Measurements from ENCODE around the gene CEP112. TPM values are rescaled to one million over a fixed set of nuclear protein-coding genes. Genes with fewer than 3 reads are reported as not detected.

CEP112 gene
- total and polyA plus RNA-seq, 2 donors (not counting 3 experiments of a cell fraction or from before 2014, with no cell fraction given): 1.5 to 25.3 TPM

DNA sequence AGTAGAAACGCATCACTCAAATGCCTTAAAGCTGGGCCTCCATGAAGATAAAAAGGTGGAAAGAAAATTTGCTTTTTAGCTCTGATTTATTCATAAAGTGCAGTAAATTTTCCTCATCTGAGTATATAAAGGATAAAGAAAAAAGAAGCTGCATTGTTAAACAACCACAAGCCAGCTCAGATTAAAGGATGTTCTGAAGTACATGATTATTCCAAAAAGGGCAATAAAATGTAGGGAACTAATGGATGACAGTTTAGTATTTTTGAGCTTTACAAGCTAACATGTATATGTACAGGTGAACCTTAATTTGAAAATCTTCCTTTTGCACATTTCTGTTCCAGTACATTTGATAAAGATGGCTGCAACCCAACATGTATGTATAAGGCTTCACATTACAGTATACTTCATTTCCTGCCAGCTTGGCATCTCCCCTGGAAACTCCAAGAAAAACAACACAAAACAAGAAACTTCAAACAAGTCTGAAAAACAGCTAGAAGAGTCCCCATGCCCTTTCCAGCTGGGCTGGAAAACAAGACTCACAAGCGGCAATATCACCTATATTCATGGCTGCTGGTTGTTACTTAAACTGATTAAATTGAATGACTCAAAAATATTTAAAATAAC lies 225.7 kb downstream of the CEP112 start:
- intact Hi-C loops (cut with micrococcal nuclease) (no loop called here), dilution Hi-C loops (cut with MboI; ENCODE audit: extremely low pct_ligation_motif_present, low sequenced_read_pairs) (no loop called here)
- Histone ChIP-seq H3K9me1 (replicated peaks; ENCODE audit: control insufficient read depth, extremely low read depth, insufficient read depth, low read length) (no peaks in the 10 kb centered on the region), H3K4me1 (ENCODE audit: control insufficient read depth, extremely low read depth, insufficient read depth, low read length) (no peaks in the 10 kb centered on the region), H3K27ac (ENCODE audit: insufficient read depth, low read depth, low read length) (no peak overlapping the region), H3K9ac (replicated peaks; ENCODE audit: extremely low read depth, insufficient read depth, low read length) (no peak overlapping the region), H3K36me3 (ENCODE audit: control insufficient read depth in 2 of 2, extremely low read depth in 1 of 2, insufficient read depth in 2 of 2, low read length in 2 of 2) (no peaks in the 10 kb centered on the region), H3K4me3 (replicated peaks in 1 of 3; ENCODE audit: insufficient read depth in 1 of 3, low read depth in 1 of 3, low read length in 3 of 3) (no peak overlapping the region), H3K27me3 (ENCODE audit: control insufficient read depth in 2 of 2, insufficient read depth in 2 of 2, low read length in 2 of 2) (no peaks in the 10 kb centered on the region), H3K4me2 (ENCODE audit: insufficient read depth, low read length) (no peak overlapping the region), H4K20me1 (replicated peaks; ENCODE audit: control insufficient read depth, extremely low read depth, insufficient read depth, low read length) (no peaks in the 10 kb centered on the region), H3K9me3 (replicated peaks; ENCODE audit: control insufficient read depth, insufficient read depth, low read length) (no peaks in the 10 kb centered on the region), H2AFZ (ENCODE audit: low read depth, low read length) (no peak overlapping the region), H3K79me2 (ENCODE audit: control insufficient read depth, insufficient read depth, low read length) (no peaks in the 10 kb centered on the region)
- ChIA-PET POLR2A (no interaction called here), CTCF (interaction anchor here (1.6 to 1.9 kb wide), 2 partner anchors 13 to 21 kb away, joined by 5 to 6 read pairs; no protein-coding TSS in a partner anchor)
- FAIRE-seq (peak; percentile 59), DNase-seq (ENCODE audit: low read depth, low spot score) (peak; percentile 81)
- no TSS peak for BruUV-seq (replicated peaks)
- TF ChIP-seq FOS (IDR thresholded peaks at IDR 0.05; ENCODE audit: borderline replicate concordance, insufficient read depth, low read length): no peak
- no peak for TF ChIP-seq JUN (IDR thresholded peaks at IDR 0.05; ENCODE audit: borderline replicate concordance, insufficient read depth, insufficient read length, low read depth)
- TF ChIP-seq, protein P1, sequence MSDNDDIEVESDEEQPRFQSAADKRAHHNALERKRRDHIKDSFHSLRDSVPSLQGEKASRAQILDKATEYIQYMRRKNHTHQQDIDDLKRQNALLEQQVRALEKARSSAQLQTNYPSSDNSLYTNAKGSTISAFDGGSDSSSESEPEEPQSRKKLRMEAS (IDR thresholded peaks at IDR 0.05; ENCODE audit: insufficient read depth, insufficient read length): no peak

DNA sequence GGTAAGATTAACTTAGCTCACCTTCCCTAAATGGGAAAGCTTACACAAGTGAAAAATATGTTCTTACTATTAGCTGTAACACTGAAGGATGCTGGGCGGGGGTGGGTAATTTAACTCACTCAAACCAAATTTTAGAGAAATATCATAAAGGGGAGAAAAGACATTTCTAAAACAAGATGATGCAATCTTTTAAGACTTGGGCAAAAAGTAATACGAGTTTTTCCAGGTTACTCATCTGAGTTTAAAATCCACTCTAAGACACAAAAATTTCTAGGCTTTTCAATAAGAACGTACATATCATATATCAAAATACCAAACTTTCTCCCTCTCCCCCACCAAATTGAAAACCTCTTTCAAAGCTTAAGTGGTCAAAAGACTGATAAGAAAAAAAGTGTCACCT lies 228.8 kb downstream of the CEP112 start:
- TF ChIP-seq FOS (IDR thresholded peaks at IDR 0.05; ENCODE audit: borderline replicate concordance, insufficient read depth, low read length) (no peak), JUN (IDR thresholded peaks at IDR 0.05; ENCODE audit: borderline replicate concordance, insufficient read depth, insufficient read length, low read depth) (no peak), EZH2 (IDR thresholded peaks at IDR 0.05; ENCODE audit: borderline replicate concordance, low read depth, low read length, severe bottlenecking) (no peak), GATA2 (IDR thresholded peaks at IDR 0.05; ENCODE audit: insufficient read depth, insufficient read length, low read depth, low read length) (no peak), POLR2A (IDR thresholded peaks at IDR 0.05; ENCODE audit: low read depth, low read length) (no peak), POLR2AphosphoS5 (IDR thresholded peaks at IDR 0.05; ENCODE audit: insufficient read depth, low read depth, low read length) (no peak), MYC (IDR thresholded peaks at IDR 0.05; ENCODE audit: low read depth, low read length) (no peak)
- TF ChIP-seq, protein P1 (IDR thresholded peaks at IDR 0.05; ENCODE audit: insufficient read depth, insufficient read length): no peak
- TF ChIP-seq, protein P2, sequence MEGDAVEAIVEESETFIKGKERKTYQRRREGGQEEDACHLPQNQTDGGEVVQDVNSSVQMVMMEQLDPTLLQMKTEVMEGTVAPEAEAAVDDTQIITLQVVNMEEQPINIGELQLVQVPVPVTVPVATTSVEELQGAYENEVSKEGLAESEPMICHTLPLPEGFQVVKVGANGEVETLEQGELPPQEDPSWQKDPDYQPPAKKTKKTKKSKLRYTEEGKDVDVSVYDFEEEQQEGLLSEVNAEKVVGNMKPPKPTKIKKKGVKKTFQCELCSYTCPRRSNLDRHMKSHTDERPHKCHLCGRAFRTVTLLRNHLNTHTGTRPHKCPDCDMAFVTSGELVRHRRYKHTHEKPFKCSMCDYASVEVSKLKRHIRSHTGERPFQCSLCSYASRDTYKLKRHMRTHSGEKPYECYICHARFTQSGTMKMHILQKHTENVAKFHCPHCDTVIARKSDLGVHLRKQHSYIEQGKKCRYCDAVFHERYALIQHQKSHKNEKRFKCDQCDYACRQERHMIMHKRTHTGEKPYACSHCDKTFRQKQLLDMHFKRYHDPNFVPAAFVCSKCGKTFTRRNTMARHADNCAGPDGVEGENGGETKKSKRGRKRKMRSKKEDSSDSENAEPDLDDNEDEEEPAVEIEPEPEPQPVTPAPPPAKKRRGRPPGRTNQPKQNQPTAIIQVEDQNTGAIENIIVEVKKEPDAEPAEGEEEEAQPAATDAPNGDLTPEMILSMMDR (IDR thresholded peaks at IDR 0.05; ENCODE audit: extremely low read depth in 1 of 2, insufficient read depth in 1 of 2, low read depth in 1 of 2, low read length in 2 of 2): no peak
- CTCF ChIA-PET: no interaction called here
- Histone ChIP-seq H3K36me3 (ENCODE audit: control insufficient read depth in 2 of 2, extremely low read depth in 1 of 2, insufficient read depth in 2 of 2, low read length in 2 of 2) (peaks cover 0 to 5% of the 10 kb centered on the region in 2 experiments), H3K9me1 (replicated peaks; ENCODE audit: control insufficient read depth, extremely low read depth, insufficient read depth, low read length) (no peaks in the 10 kb centered on the region), H3K4me3 (replicated peaks in 1 of 3; ENCODE audit: insufficient read depth in 1 of 3, low read depth in 1 of 3, low read length in 3 of 3) (no peak overlapping the region), H3K9ac (replicated peaks; ENCODE audit: extremely low read depth, insufficient read depth, low read length) (no peak overlapping the region), H3K4me2 (ENCODE audit: insufficient read depth, low read length) (no peak overlapping the region), H3K9me3 (replicated peaks; ENCODE audit: control insufficient read depth, insufficient read depth, low read length) (no peaks in the 10 kb centered on the region), H3K27me3 (ENCODE audit: control insufficient read depth in 2 of 2, insufficient read depth in 2 of 2, low read length in 2 of 2) (no peaks in the 10 kb centered on the region), H4K20me1 (replicated peaks; ENCODE audit: control insufficient read depth, extremely low read depth, insufficient read depth, low read length) (no peaks in the 10 kb centered on the region), H3K4me1 (ENCODE audit: control insufficient read depth, extremely low read depth, insufficient read depth, low read length) (no peaks in the 10 kb centered on the region), H3K27ac (ENCODE audit: insufficient read depth, low read depth, low read length) (no peak overlapping the region), H3K79me2 (ENCODE audit: control insufficient read depth, insufficient read depth, low read length) (no peaks in the 10 kb centered on the region), H2AFZ (ENCODE audit: low read depth, low read length) (no peak overlapping the region)
- intact Hi-C loops (cut with micrococcal nuclease): no loop called here
- POLR2A ChIA-PET: no interaction called here
- dilution Hi-C loops (cut with MboI; ENCODE audit: extremely low pct_ligation_motif_present, low sequenced_read_pairs): no loop called here
- no peak for FAIRE-seq
- no peak for DNase-seq (ENCODE audit: low read depth, low spot score)
- no TSS peak for BruUV-seq (replicated peaks)

Measured in endothelial cell of umbilical vein (primary cell).